HepG2 (cell line): Measurements from ENCODE around the gene EMC1. TPM values are rescaled to one million over a fixed set of nuclear protein-coding genes. Genes with fewer than 3 reads are reported as not detected.
"Not testable (repeated sequence)": the region's sequence is repeated elsewhere in the genome, so short reads cannot be mapped to it uniquely, and the experiment has no call there.

ENCODE experiments used
- ATAC-seq: fragments of 200-7000 bp; cut with Tn5 transposase; 3 replicates; pipeline ENCODE4 v1.9.1; 2020; ENCODE audit warnings: mild to moderate bottlenecking, moderate library complexity
- BruUV-seq: library from RNA; stranded (reverse); fragments of 400-500 nt; replicated peaks from 2 replicates; lab custom pipeline; 2021; lab: Mats Ljungman, UMichigan
- CTCF ChIA-PET: fragments of 300-600 bp; formaldehyde crosslinking; extraction: SDS; loops from one replicate; lab custom pipeline; 2021; ENCODE audit warnings: low total read pairs, inconsistent platforms, low intra/inter-chr PET ratio; lab: Yijun Ruan, JAX
- POLR2A ChIA-PET: fragments of 350-600 bp; sonication (Branson Sonifier 250); formaldehyde crosslinking; loops from one replicate; lab custom pipeline; 2020; ENCODE audit warnings: antibody characterized with exemption, inconsistent platforms; lab: Yijun Ruan, JAX
- DNase-seq: peaks from one replicate; pipeline ENCODE4 v3.0.0-alpha.2; 2015; ENCODE audit warnings: low spot score
- FAIRE-seq: peaks from 3 replicates; lab custom pipeline; 2011; peaks lifted over from hg19 to GRCh38; lab: Jason Lieb, UNC
- H2AFZ ChIP-seq: one replicate; pipeline ENCODE4 v1.6.1; 2011; ENCODE audit warnings: low read length, inconsistent platforms
- H3K27ac ChIP-seq: fragments of 300-600 bp; 3 replicates; pipeline ENCODE4 v1.8.0; 2011; ENCODE audit warnings: mixed run types, mild to moderate bottlenecking, mixed read lengths, low read length, inconsistent platforms; ENCODE audit not compliant: insufficient read depth; ENCODE audit errors: extremely low read length
- H3K27me3 ChIP-seq, 2 experiments: fragments of 200-600 bp in 1 of 2; 2 replicates in 1 of 2; 3 replicates in 1 of 2; pipeline versions ENCODE4 v1.6.0 to v1.8.0; 2011; ENCODE audit warnings: low read length in 2 of 2, mild to moderate bottlenecking in 2 of 2, moderate library complexity in 2 of 2, inconsistent platforms in 1 of 2; ENCODE audit not compliant: insufficient read depth in 2 of 2, control insufficient read depth in 1 of 2
- H3K36me3 ChIP-seq, 2 experiments: fragments of 200-600 bp in 1 of 2; replicated peaks in 1 of 2; 2 replicates in 1 of 2; 3 replicates in 1 of 2; pipeline versions ENCODE4 v1.5.1 to v1.8.0; 2011; ENCODE audit warnings: low read length in 2 of 2, inconsistent platforms in 1 of 2; ENCODE audit not compliant: insufficient read depth in 2 of 2, control insufficient read depth in 1 of 2
- H3K4me1 ChIP-seq: 2 replicates; pipeline ENCODE4 v1.5.1; 2012; ENCODE audit warnings: low read length, inconsistent platforms; ENCODE audit not compliant: insufficient read depth
- H3K4me2 ChIP-seq: 2 replicates; pipeline ENCODE4 v1.6.0; 2011; ENCODE audit warnings: low read depth, low read length, inconsistent platforms
- H3K4me3 ChIP-seq, 3 experiments: fragments of 200-600 bp in 1 of 3; sonication (generic), shearing (Covaris generic) in 1 of 3; replicated peaks in 1 of 3; 2 replicates each; pipeline ENCODE4 v1.5.1; 2011 to 2016; ENCODE audit warnings: low read length in 3 of 3, inconsistent platforms in 2 of 3, low read depth in 2 of 3, mild to moderate bottlenecking in 2 of 3, control low read depth in 1 of 3, mixed read lengths in 1 of 3; ENCODE audit not compliant: insufficient read depth in 1 of 3
- H3K79me2 ChIP-seq: one replicate; pipeline ENCODE4 v1.6.1; 2011; ENCODE audit warnings: low read length, inconsistent platforms; ENCODE audit not compliant: insufficient read depth
- H3K9ac ChIP-seq: 2 replicates; pipeline ENCODE4 v1.6.0; 2011; ENCODE audit warnings: mild to moderate bottlenecking, low read depth, low read length, inconsistent platforms; ENCODE audit not compliant: insufficient read depth
- H3K9me3 ChIP-seq: 2 replicates; pipeline ENCODE4 v1.5.1; 2012; ENCODE audit warnings: mild to moderate bottlenecking, low read length
- H4K20me1 ChIP-seq: 2 replicates; pipeline ENCODE4 v1.6.0; 2011; ENCODE audit warnings: inconsistent platforms, mild to moderate bottlenecking, low read length, moderate library complexity; ENCODE audit not compliant: insufficient read depth
- GATA4 ChIP-seq: sonication (generic); IDR thresholded peaks from 2 replicates; pipeline ENCODE4 v1.6.1; 2016; ENCODE audit warnings: antibody characterized with exemption, low read depth, borderline replicate concordance
- GTF3A ChIP-seq: sonication (generic); formaldehyde crosslinking; conservative IDR thresholded peaks from 2 replicates; pipeline ENCODE4 v1.4.0; 2020; ENCODE audit warnings: mild to moderate bottlenecking, missing genetic modification reagents
- ISX ChIP-seq: sonication (generic); formaldehyde crosslinking; conservative IDR thresholded peaks from 2 replicates; pipeline ENCODE4 v1.5.0; 2020; ENCODE audit warnings: missing genetic modification reagents
- RFX1 ChIP-seq: fragments of 450-650 bp; IDR thresholded peaks from 2 replicates; pipeline ENCODE4 v1.6.1; 2017
- TOE1 ChIP-seq: sonication (generic); formaldehyde crosslinking; IDR thresholded peaks from 2 replicates; pipeline ENCODE4 v1.4.0; 2020; ENCODE audit warnings: mild to moderate bottlenecking, missing genetic modification reagents
- WIZ ChIP-seq: sonication (generic); formaldehyde crosslinking; IDR thresholded peaks from 2 replicates; pipeline ENCODE4 v1.5.1; 2020; ENCODE audit warnings: mild to moderate bottlenecking, missing genetic modification reagents
- ZFYVE20 ChIP-seq: sonication (generic); formaldehyde crosslinking; IDR thresholded peaks from 2 replicates; pipeline ENCODE4 v1.8.0; 2023; ENCODE audit warnings: low read depth, mild to moderate bottlenecking, moderate library complexity, missing genetic modification reagents, borderline replicate concordance
- ZNF383 ChIP-seq: sonication (generic); formaldehyde crosslinking; IDR thresholded peaks from 2 replicates; pipeline ENCODE4 v1.4.0; 2020; ENCODE audit warnings: missing genetic modification reagents, mild to moderate bottlenecking, borderline replicate concordance
- ZNF562 ChIP-seq: sonication (generic); formaldehyde crosslinking; IDR thresholded peaks from 2 replicates; pipeline ENCODE4 v1.8.0; 2022; ENCODE audit warnings: missing genetic modification reagents, borderline replicate concordance
- ZNF773 ChIP-seq: sonication (generic); formaldehyde crosslinking; IDR thresholded peaks from 2 replicates; pipeline ENCODE4 v1.4.0; 2020; ENCODE audit warnings: missing genetic modification reagents, borderline replicate concordance
- WGBS: methylation state at CpG from one replicate; pipeline ENCODE4 v1.1.6; 2017; ENCODE audit warnings: low lambda C conversion rate; 5-methylcytosine and 5-hydroxymethylcytosine counted together
- in situ Hi-C: cut with HindIII; loops from 2 replicates; pipeline ENCODE4 v1.10.0; 2017; ENCODE audit warnings: low pct_unique_long_range_greater_than_20kb; ENCODE audit not compliant: extremely low pct_ligation_motif_present
- intact Hi-C: fragments of 100-400 bp; cut with micrococcal nuclease; formaldehyde crosslinking; loops from one replicate; pipeline ENCODE4 v1.10.0; 2022; ENCODE audit not compliant: unreplicated experiment
- polyA plus RNA-seq, 8 experiments: library from polyadenylated mRNA; depleted of rRNA in 3 of 8; stranded (reverse) in 7 of 8; unstranded in 1 of 8; fragments of >200 nt; fragmentation: Illumina TruSeq in 4 of 8; extraction: Trizol in 4 of 8; gene quantifications; 2 replicates each; pipeline versions ENCODE4 v1.2.1 to v1.2.3, GENCODE V29; 2011 to 2016; ENCODE audit warnings: low read depth in 4 of 8, missing spikeins in 1 of 8, mixed read lengths in 1 of 8; ENCODE audit not compliant: insufficient read depth in 1 of 8
- total RNA-seq, 5 experiments: library from RNA; depleted of rRNA; stranded (reverse); fragments of >200 nt; fragmentation: Illumina TruSeq; extraction: Trizol; gene quantifications; 2 replicates each; pipeline ENCODE4 v1.2.3, GENCODE V29; 2016; ENCODE audit warnings: low read depth in 1 of 5
- TF ChIP-seq, protein P1 (sequence below): sonication (generic); formaldehyde crosslinking; IDR thresholded peaks from 2 replicates; pipeline ENCODE4 v1.8.0; 2022; ENCODE audit warnings: missing genetic modification reagents, low read depth, mild to moderate bottlenecking, borderline replicate concordance
- TF ChIP-seq, protein P2 (sequence below): sonication (generic); formaldehyde crosslinking; IDR thresholded peaks from 2 replicates; pipeline ENCODE4 v1.4.0; 2020; ENCODE audit warnings: missing genetic modification reagents, borderline replicate concordance
- TF ChIP-seq, protein P3 (sequence below): IDR thresholded peaks from 2 replicates; pipeline ENCODE4 v1.6.1; 2016
- TF ChIP-seq, protein P4 (sequence below): sonication (generic); formaldehyde crosslinking; IDR thresholded peaks from 2 replicates; pipeline ENCODE4 v1.8.0; 2022; ENCODE audit warnings: mild to moderate bottlenecking, missing genetic modification reagents, borderline replicate concordance

EMC1 gene
- total and polyA plus RNA-seq, 2 of the 13 experiments (the other 11 are each of a cell fraction or from before 2014, with no cell fraction given): 38.0 to 61.3 TPM

DNA sequence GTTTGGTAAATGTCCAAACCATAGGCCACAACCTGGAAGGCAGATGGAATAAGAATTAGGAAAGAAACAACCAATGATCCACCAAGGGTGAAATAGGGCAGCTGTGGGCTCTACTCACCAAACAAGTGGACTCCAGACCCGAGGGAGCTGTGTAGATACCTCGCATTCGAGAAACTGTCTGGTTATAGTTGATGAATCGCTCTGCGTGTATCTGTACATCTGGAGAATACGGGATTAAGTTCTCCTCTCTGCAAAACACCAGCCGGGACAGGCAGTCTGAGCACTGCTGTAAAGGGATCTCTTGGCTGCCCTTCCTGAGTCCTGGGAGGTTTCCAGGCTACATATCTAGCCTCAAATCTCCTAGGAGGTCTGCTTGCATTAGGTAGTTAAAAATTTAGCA lies 31.9 kb downstream of the EMC1 start (continued):
- no peak for TF ChIP-seq GATA4

DNA sequence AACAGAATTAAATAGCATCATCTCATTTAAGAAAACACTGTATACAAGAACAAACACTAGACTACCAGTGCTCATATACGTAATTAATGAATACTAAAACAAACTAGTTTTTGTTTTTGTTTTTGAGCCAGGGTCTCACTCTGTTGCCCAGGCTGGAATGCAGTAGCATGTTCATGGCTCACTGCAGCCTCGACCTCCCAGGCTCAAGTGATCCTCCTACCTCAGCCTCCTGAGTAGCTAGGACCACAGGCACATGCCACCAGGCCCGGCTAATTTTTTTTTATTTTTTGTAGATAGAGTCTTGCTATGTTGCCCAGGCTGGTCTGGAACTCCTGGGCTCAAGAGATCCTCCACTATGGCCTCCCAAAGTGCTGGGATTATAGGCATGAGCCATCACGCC lies 34.7 kb downstream of the EMC1 start:
- ATAC-seq, H3K4me3 ChIP-seq, intact Hi-C loops, in situ Hi-C loops, POLR2A ChIA-PET, H3K9me3 ChIP-seq, H2AFZ ChIP-seq, H4K20me1 ChIP-seq, H3K27ac ChIP-seq, DNase-seq, FAIRE-seq, H3K4me2 ChIP-seq, H3K9ac ChIP-seq, BruUV-seq, H3K27me3 ChIP-seq, CTCF ChIA-PET: not testable (repeated sequence)
- 93% methylated on average over 4 of the region's 4 CpGs for WGBS
- H3K36me3 ChIP-seq: peaks cover 13 to 44% of the 10 kb centered on the region in 2 experiments
- peaks cover 25% of the 10 kb centered on the region for H3K4me1 ChIP-seq
- H3K79me2 ChIP-seq: peaks cover 20% of the 10 kb centered on the region

DNA sequence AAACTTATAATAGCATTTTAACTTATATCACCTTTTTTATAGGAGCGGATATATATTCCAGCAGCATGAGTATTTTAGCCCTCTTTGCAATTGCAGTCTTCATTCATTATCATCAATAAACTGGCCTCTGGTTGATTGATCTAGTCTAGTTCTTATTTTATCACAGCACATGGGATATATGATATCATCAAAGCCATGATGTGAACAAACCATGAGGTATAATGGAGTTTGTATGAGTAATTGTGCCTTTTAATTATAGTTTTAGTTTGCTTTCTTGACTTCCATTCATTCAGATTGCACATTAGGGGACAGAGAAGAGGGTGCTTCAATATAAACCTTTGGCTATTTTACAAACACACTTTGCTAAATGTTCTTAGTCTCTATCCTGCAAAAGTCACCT lies 37.7 kb downstream of the EMC1 start:
- Histone ChIP-seq H2AFZ (no peak overlapping the region), H3K79me2 (peaks cover 47% of the 10 kb centered on the region), H3K27ac (no peak overlapping the region), H3K4me2 (no peak overlapping the region), H3K4me3 (no peak overlapping the region), H3K4me1 (peaks cover 39% of the 10 kb centered on the region), H3K36me3 (peaks cover 1 to 14% of the 10 kb centered on the region in 2 experiments; a peak in 3 of 5 replicates), H3K27me3 (peaks cover 0 to 4% of the 10 kb centered on the region in 2 experiments; a peak in 1 of 5 replicates), H4K20me1 (peaks cover 12% of the 10 kb centered on the region; the same call in 1 of the 2 replicates), H3K9me3 (no peaks in the 10 kb centered on the region), H3K9ac (no peak overlapping the region)
- ChIA-PET CTCF (no interaction called here), POLR2A (no interaction called here)
- BruUV-seq: no TSS peak
- FAIRE-seq (no peak), ATAC-seq (no peak), DNase-seq (no peak)
- WGBS: 100% methylated on average over 1 of the region's 1 CpG
- in situ Hi-C loops: no loop called here
- intact Hi-C loops: no loop called here
- TF ChIP-seq ZFYVE20 (CRISPR knock-in tag) (no peak), TOE1 (CRISPR knock-in tag) (no peak), GTF3A (CRISPR knock-in tag) (no peak), ZNF562 (CRISPR knock-in tag) (no peak), ISX (CRISPR knock-in tag) (no peak), WIZ (CRISPR knock-in tag) (no peak), RFX1 (no peak), ZNF383 (CRISPR knock-in tag) (no peak), ZNF773 (CRISPR knock-in tag) (no peak)
- TF ChIP-seq, protein P1, sequence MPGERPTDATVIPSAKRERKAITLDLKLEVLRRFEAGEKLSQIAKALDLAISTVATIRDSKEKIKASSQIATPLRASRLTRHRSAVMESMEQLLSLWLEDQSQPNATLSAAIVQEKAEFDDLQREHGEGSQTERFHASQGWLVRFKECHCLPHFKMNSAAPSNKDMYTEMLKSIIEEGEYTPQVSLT (CRISPR knock-in tag): no peak
- TF ChIP-seq, protein P2, sequence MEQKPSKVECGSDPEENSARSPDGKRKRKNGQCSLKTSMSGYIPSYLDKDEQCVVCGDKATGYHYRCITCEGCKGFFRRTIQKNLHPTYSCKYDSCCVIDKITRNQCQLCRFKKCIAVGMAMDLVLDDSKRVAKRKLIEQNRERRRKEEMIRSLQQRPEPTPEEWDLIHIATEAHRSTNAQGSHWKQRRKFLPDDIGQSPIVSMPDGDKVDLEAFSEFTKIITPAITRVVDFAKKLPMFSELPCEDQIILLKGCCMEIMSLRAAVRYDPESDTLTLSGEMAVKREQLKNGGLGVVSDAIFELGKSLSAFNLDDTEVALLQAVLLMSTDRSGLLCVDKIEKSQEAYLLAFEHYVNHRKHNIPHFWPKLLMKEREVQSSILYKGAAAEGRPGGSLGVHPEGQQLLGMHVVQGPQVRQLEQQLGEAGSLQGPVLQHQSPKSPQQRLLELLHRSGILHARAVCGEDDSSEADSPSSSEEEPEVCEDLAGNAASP (CRISPR knock-in tag): no peak
- TF ChIP-seq, protein P3, sequence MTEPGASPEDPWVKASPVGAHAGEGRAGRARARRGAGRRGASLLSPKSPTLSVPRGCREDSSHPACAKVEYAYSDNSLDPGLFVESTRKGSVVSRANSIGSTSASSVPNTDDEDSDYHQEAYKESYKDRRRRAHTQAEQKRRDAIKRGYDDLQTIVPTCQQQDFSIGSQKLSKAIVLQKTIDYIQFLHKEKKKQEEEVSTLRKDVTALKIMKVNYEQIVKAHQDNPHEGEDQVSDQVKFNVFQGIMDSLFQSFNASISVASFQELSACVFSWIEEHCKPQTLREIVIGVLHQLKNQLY: no peak
- TF ChIP-seq, protein P4, sequence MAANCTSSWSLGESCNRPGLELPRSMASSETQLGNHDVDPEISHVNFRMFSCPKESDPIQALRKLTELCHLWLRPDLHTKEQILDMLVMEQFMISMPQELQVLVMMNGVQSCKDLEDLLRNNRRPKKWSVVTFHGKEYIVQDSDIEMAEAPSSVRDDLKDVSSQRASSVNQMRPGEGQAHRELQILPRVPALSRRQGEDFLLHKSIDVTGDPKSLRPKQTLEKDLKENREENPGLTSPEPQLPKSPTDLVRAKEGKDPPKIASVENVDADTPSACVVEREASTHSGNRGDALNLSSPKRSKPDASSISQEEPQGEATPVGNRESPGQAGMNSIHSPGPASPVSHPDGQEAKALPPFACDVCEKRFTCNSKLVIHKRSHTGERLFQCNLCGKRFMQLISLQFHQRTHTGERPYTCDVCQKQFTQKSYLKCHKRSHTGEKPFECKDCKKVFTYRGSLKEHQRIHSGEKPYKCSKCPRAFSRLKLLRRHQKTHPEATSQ (CRISPR knock-in tag): no peak
